GM12878 (cell line): ENCODE data around the gene NKX1-1. TPM values are rescaled to one million over a fixed set of nuclear protein-coding genes. Genes with fewer than 3 reads are reported as not detected.

Source experiments
- FOS ChIP-seq: IDR thresholded peaks from 3 replicates; pipeline ENCODE4 v1.6.1; 2011; ENCODE audit warnings: borderline replicate concordance; ENCODE audit not compliant: insufficient read length; ENCODE audit errors: extremely low read depth
- IKZF1 ChIP-seq: fragments of 450-650 bp; conservative IDR thresholded peaks from 2 replicates; pipeline ENCODE4 v1.6.1; 2017; ENCODE audit warnings: antibody characterized with exemption, mild to moderate bottlenecking
- JUNB ChIP-seq: IDR thresholded peaks from 2 replicates; pipeline ENCODE4 v1.6.1; 2016; ENCODE audit warnings: antibody characterized with exemption, mild to moderate bottlenecking
- LARP7 ChIP-seq: fragments of 450-650 bp; IDR thresholded peaks from 2 replicates; pipeline ENCODE4 v1.6.1; 2017; ENCODE audit warnings: mild to moderate bottlenecking
- NR2C1 ChIP-seq: fragments of 450-650 bp; IDR thresholded peaks from 2 replicates; pipeline ENCODE4 v1.6.1; 2017; ENCODE audit warnings: antibody characterized with exemption, mild to moderate bottlenecking, moderate library complexity
- RELB ChIP-seq: fragments of 450-650 bp; IDR thresholded peaks from 2 replicates; pipeline ENCODE4 v1.6.1; 2017; ENCODE audit warnings: low read depth, mild to moderate bottlenecking, moderate library complexity
- SIN3A ChIP-seq: IDR thresholded peaks from 2 replicates; pipeline ENCODE4 v1.6.1; 2012; ENCODE audit warnings: low read depth, low read length, improper control_type of control experiment
- ZNF217 ChIP-seq: fragments of 450-650 bp; IDR thresholded peaks from 2 replicates; pipeline ENCODE4 v1.6.1; 2017; ENCODE audit warnings: antibody characterized with exemption, mild to moderate bottlenecking
- polyA plus RNA-seq, 11 experiments: library from polyadenylated mRNA; depleted of rRNA in 4 of 11; unstranded in 6 of 11; stranded (reverse) in 5 of 11; fragments of >200 nt; fragmentation: Nextera tagmentation in 4 of 11; fragmentation: Illumina TruSeq in 1 of 11; extraction: Ambion mirVana in 4 of 11; extraction: Trizol in 1 of 11; gene quantifications; 1 replicate in 1 of 11; 2 replicates in 10 of 11; pipeline versions ENCODE4 v1.2.1 to v1.2.3, GENCODE V29; 2011 to 2016; ENCODE audit warnings: inconsistent platforms in 2 of 11, missing spikeins in 2 of 11, low read depth in 1 of 11
- total RNA-seq, 4 experiments: library from RNA; depleted of rRNA in 3 of 4; stranded (reverse); fragments of >200 nt in 3 of 4; fragmentation: Illumina TruSeq in 1 of 4; extraction: Trizol in 1 of 4; gene quantifications; 2 replicates each; pipeline versions ENCODE4 v1.2.1 to v1.2.3, GENCODE V29; 2013 to 2021
- TF ChIP-seq, protein P1 (sequence below): fragments of 450-650 bp; IDR thresholded peaks from 2 replicates; pipeline ENCODE4 v1.6.1; 2017; ENCODE audit warnings: mild to moderate bottlenecking, moderate library complexity
- TF ChIP-seq, protein P2 (sequence below): fragments of 450-650 bp; formaldehyde crosslinking; IDR thresholded peaks from 2 replicates; pipeline ENCODE4 v1.5.0; 2022; ENCODE audit warnings: mild to moderate bottlenecking, missing genetic modification characterization
- TF ChIP-seq, protein P3 (sequence below): fragments of 450-650 bp; IDR thresholded peaks from 2 replicates; pipeline ENCODE4 v1.6.1; 2016; ENCODE audit warnings: mild to moderate bottlenecking, moderate library complexity, borderline replicate concordance

NKX1-1 gene
- total and polyA plus RNA-seq, 10 of the 15 experiments (the other 5 are each of a cell fraction or from before 2014, with no cell fraction given) = not detected

DNA sequence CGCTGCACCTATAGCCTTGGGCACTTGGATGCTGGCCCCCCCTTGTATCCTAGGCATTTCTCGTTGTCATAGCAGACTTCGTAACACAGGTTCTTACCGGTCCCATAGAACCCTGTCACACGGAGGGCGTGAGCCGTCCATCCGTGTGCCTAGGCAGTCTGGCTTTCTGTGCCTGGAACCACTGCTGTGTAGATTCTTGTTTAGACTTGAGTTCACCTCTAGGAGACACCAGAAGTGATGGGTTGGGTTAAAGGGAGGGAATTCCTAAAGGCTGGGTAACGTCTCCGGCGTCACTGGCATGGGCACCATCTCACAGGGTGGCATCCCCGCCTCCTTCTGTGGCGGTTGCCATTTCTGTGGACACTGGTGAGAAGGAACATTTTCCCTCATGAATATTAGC is 13.5 kb upstream of the NKX1-1 start (continued):
- TF ChIP-seq, protein P1, sequence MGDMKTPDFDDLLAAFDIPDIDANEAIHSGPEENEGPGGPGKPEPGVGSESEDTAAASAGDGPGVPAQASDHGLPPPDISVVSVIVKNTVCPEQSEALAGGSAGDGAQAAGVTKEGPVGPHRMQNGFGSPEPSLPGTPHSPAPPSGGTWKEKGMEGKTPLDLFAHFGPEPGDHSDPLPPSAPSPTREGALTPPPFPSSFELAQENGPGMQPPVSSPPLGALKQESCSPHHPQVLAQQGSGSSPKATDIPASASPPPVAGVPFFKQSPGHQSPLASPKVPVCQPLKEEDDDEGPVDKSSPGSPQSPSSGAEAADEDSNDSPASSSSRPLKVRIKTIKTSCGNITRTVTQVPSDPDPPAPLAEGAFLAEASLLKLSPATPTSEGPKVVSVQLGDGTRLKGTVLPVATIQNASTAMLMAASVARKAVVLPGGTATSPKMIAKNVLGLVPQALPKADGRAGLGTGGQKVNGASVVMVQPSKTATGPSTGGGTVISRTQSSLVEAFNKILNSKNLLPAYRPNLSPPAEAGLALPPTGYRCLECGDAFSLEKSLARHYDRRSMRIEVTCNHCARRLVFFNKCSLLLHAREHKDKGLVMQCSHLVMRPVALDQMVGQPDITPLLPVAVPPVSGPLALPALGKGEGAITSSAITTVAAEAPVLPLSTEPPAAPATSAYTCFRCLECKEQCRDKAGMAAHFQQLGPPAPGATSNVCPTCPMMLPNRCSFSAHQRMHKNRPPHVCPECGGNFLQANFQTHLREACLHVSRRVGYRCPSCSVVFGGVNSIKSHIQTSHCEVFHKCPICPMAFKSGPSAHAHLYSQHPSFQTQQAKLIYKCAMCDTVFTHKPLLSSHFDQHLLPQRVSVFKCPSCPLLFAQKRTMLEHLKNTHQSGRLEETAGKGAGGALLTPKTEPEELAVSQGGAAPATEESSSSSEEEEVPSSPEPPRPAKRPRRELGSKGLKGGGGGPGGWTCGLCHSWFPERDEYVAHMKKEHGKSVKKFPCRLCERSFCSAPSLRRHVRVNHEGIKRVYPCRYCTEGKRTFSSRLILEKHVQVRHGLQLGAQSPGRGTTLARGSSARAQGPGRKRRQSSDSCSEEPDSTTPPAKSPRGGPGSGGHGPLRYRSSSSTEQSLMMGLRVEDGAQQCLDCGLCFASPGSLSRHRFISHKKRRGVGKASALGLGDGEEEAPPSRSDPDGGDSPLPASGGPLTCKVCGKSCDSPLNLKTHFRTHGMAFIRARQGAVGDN = no peak
- TF ChIP-seq RELB (no peak), JUNB (no peak), FOS (no peak), LARP7 (no peak), NR2C1 (no peak), IKZF1 (no peak), SIN3A (no peak), ZNF217 (no peak)
- TF ChIP-seq, protein P2, sequence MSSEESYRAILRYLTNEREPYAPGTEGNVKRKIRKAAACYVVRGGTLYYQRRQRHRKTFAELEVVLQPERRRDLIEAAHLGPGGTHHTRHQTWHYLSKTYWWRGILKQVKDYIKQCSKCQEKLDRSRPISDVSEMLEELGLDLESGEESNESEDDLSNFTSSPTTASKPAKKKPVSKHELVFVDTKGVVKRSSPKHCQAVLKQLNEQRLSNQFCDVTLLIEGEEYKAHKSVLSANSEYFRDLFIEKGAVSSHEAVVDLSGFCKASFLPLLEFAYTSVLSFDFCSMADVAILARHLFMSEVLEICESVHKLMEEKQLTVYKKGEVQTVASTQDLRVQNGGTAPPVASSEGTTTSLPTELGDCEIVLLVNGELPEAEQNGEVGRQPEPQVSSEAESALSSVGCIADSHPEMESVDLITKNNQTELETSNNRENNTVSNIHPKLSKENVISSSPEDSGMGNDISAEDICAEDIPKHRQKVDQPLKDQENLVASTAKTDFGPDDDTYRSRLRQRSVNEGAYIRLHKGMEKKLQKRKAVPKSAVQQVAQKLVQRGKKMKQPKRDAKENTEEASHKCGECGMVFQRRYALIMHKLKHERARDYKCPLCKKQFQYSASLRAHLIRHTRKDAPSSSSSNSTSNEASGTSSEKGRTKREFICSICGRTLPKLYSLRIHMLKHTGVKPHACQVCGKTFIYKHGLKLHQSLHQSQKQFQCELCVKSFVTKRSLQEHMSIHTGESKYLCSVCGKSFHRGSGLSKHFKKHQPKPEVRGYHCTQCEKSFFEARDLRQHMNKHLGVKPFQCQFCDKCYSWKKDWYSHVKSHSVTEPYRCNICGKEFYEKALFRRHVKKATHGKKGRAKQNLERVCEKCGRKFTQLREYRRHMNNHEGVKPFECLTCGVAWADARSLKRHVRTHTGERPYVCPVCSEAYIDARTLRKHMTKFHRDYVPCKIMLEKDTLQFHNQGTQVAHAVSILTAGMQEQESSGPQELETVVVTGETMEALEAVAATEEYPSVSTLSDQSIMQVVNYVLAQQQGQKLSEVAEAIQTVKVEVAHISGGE (CRISPR knock-in tag) = no peak
- TF ChIP-seq, protein P3, sequence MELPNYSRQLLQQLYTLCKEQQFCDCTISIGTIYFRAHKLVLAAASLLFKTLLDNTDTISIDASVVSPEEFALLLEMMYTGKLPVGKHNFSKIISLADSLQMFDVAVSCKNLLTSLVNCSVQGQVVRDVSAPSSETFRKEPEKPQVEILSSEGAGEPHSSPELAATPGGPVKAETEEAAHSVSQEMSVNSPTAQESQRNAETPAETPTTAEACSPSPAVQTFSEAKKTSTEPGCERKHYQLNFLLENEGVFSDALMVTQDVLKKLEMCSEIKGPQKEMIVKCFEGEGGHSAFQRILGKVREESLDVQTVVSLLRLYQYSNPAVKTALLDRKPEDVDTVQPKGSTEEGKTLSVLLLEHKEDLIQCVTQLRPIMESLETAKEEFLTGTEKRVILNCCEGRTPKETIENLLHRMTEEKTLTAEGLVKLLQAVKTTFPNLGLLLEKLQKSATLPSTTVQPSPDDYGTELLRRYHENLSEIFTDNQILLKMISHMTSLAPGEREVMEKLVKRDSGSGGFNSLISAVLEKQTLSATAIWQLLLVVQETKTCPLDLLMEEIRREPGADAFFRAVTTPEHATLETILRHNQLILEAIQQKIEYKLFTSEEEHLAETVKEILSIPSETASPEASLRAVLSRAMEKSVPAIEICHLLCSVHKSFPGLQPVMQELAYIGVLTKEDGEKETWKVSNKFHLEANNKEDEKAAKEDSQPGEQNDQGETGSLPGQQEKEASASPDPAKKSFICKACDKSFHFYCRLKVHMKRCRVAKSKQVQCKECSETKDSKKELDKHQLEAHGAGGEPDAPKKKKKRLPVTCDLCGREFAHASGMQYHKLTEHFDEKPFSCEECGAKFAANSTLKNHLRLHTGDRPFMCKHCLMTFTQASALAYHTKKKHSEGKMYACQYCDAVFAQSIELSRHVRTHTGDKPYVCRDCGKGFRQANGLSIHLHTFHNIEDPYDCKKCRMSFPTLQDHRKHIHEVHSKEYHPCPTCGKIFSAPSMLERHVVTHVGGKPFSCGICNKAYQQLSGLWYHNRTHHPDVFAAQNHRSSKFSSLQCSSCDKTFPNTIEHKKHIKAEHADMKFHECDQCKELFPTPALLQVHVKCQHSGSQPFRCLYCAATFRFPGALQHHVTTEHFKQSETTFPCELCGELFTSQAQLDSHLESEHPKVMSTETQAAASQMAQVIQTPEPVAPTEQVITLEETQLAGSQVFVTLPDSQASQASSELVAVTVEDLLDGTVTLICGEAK = no peak
